Panc1 (cell line): Measurements from ENCODE around the gene MARK2. TPM values are rescaled to one million over a fixed set of nuclear protein-coding genes. Genes with fewer than 3 reads are reported as not detected.
A peak's percentile ranks its signal among the peaks of the same experiment; 100 is the strongest.

ENCODE experiments used
- ATAC-seq: fragments of 200-7000 bp; cut with Tn5 transposase; 2 replicates; pipeline ENCODE4 v1.9.1; 2020; ENCODE audit warnings: mild to moderate bottlenecking, moderate library complexity
- BruUV-seq: library from RNA; stranded (reverse); fragments of 400-500 nt; replicated peaks from 2 replicates; lab custom pipeline; 2021; lab: Mats Ljungman, UMichigan
- CTCF ChIA-PET: fragments of 300-600 bp; sonication (Branson Sonifier 250); formaldehyde crosslinking; loops from one replicate; lab custom pipeline; 2022; ENCODE audit warnings: antibody characterized with exemption; lab: Charles Lee
- POLR2A ChIA-PET: fragments of 300-600 bp; sonication (Branson Sonifier 250); formaldehyde crosslinking; loops from one replicate; lab custom pipeline; 2022; ENCODE audit warnings: antibody characterized with exemption; lab: Charles Lee
- DNase-seq: peaks from one replicate; pipeline ENCODE4 v3.0.0-alpha.2; 2010; ENCODE audit warnings: low read depth, low spot score
- H3K27ac ChIP-seq: 2 replicates; pipeline ENCODE4 v1.5.1; 2011; ENCODE audit warnings: mild to moderate bottlenecking, low read length, inconsistent platforms
- H3K27me3 ChIP-seq: fragments of 200-500 bp; sonication (Bioruptor generic); 2 replicates; pipeline ENCODE4 v1.6.0; 2014; ENCODE audit warnings: low read length, inconsistent platforms; ENCODE audit not compliant: control insufficient read depth, insufficient read depth
- H3K36me3 ChIP-seq: fragments of 200-500 bp; sonication (Bioruptor generic); 2 replicates; pipeline ENCODE4 v1.5.1; 2014; ENCODE audit warnings: inconsistent platforms, mild to moderate bottlenecking, low read length, moderate library complexity; ENCODE audit not compliant: control insufficient read depth, insufficient read depth
- H3K4me1 ChIP-seq: 2 replicates; pipeline ENCODE4 v1.5.1; 2011; ENCODE audit warnings: inconsistent platforms, mild to moderate bottlenecking, low read length, moderate library complexity; ENCODE audit not compliant: control insufficient read depth, insufficient read depth
- H3K4me3 ChIP-seq, 2 experiments: 2 replicates each; pipeline ENCODE4 v1.5.1; 2011 to 2012; ENCODE audit warnings: low read depth in 2 of 2, low read length in 2 of 2, mild to moderate bottlenecking in 2 of 2, inconsistent platforms in 1 of 2, moderate library complexity in 1 of 2
- H3K9me3 ChIP-seq: fragments of 200-500 bp; sonication (Bioruptor generic); 2 replicates; pipeline ENCODE4 v1.5.1; 2014; ENCODE audit warnings: low read depth, mild to moderate bottlenecking, inconsistent platforms, low read length, moderate library complexity; ENCODE audit not compliant: control insufficient read depth, insufficient read depth
- POLR2AphosphoS5 ChIP-seq: IDR thresholded peaks from 2 replicates; pipeline ENCODE4 v1.6.1; 2012; ENCODE audit warnings: mild to moderate bottlenecking, low read depth, low read length, moderate library complexity
- SIN3A ChIP-seq: IDR thresholded peaks from 2 replicates; pipeline ENCODE4 v1.6.1; 2012; ENCODE audit warnings: low read depth, mild to moderate bottlenecking, low read length, moderate library complexity, borderline replicate concordance; ENCODE audit not compliant: insufficient read depth
- TCF7L2 ChIP-seq: IDR thresholded peaks from 2 replicates; pipeline ENCODE4 v1.6.1; 2011; ENCODE audit warnings: mild to moderate bottlenecking, low read depth, low read length, inconsistent platforms
- in situ Hi-C: cut with HindIII; loops from 2 replicates; pipeline ENCODE4 v1.10.0; 2016; ENCODE audit warnings: low sequenced_read_pairs, low pct_unique_long_range_greater_than_20kb
- intact Hi-C: fragments of 100-400 bp; cut with micrococcal nuclease; formaldehyde crosslinking; loops from one replicate; pipeline ENCODE4 v1.10.0; 2022; ENCODE audit not compliant: unreplicated experiment
- total RNA-seq: library from RNA; stranded (reverse); gene quantifications from one replicate; pipeline ENCODE4 v1.2.1, GENCODE V29; 2021; ENCODE audit not compliant: unreplicated experiment
- TF ChIP-seq, protein P1 (sequence below): fragments of 450-650 bp; IDR thresholded peaks from 2 replicates; pipeline ENCODE4 v1.5.1; 2017; ENCODE audit warnings: mild to moderate bottlenecking
- TF ChIP-seq, protein P2 (sequence below), 2 experiments: IDR thresholded peaks; 2 replicates each; pipeline ENCODE4 v1.6.1; 2011 to 2012; ENCODE audit warnings: low read depth in 2 of 2, control low read depth in 1 of 2, low read length in 1 of 2, mild to moderate bottlenecking in 1 of 2, moderate library complexity in 1 of 2; ENCODE audit not compliant: insufficient read depth in 1 of 2

The MARK2 gene
- total RNA-seq, 1 experiment from 2014 or later = 41.1 TPM

DNA sequence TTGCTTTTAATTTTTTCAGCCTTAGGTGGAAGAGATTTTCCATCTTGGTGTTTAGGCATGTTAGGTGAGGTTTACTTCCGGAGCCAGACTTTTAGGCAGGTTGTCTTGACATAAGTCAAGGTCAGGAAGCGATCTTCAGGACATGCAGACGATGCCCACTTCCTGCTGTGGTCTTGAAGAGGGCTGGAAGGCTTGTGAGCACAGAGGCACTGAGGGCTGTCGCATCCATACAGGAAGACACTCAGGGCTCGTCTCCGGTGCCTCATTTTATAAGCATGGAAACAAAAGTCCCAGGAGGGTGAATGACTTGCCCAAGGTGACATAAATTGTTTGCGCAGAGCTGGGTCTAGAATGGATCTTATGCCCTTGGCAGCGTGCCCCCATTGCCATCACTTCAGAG is 30.8 kb downstream of the MARK2 start:
- H3K36me3 ChIP-seq = no peaks in the 10 kb centered on the region
- H3K27me3 ChIP-seq = no peaks in the 10 kb centered on the region
- DNase-seq (no peak), ATAC-seq (no peak)
- no peaks in the 10 kb centered on the region for H3K9me3 ChIP-seq
- ChIA-PET POLR2A (no interaction called here), CTCF (no interaction called here)
- peaks cover 32% of the 10 kb centered on the region for H3K4me1 ChIP-seq
- no TSS peak for BruUV-seq
- TF ChIP-seq POLR2AphosphoS5 = no peak
- TF ChIP-seq, protein P1, sequence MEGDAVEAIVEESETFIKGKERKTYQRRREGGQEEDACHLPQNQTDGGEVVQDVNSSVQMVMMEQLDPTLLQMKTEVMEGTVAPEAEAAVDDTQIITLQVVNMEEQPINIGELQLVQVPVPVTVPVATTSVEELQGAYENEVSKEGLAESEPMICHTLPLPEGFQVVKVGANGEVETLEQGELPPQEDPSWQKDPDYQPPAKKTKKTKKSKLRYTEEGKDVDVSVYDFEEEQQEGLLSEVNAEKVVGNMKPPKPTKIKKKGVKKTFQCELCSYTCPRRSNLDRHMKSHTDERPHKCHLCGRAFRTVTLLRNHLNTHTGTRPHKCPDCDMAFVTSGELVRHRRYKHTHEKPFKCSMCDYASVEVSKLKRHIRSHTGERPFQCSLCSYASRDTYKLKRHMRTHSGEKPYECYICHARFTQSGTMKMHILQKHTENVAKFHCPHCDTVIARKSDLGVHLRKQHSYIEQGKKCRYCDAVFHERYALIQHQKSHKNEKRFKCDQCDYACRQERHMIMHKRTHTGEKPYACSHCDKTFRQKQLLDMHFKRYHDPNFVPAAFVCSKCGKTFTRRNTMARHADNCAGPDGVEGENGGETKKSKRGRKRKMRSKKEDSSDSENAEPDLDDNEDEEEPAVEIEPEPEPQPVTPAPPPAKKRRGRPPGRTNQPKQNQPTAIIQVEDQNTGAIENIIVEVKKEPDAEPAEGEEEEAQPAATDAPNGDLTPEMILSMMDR = no peak
- TF ChIP-seq, protein P2, sequence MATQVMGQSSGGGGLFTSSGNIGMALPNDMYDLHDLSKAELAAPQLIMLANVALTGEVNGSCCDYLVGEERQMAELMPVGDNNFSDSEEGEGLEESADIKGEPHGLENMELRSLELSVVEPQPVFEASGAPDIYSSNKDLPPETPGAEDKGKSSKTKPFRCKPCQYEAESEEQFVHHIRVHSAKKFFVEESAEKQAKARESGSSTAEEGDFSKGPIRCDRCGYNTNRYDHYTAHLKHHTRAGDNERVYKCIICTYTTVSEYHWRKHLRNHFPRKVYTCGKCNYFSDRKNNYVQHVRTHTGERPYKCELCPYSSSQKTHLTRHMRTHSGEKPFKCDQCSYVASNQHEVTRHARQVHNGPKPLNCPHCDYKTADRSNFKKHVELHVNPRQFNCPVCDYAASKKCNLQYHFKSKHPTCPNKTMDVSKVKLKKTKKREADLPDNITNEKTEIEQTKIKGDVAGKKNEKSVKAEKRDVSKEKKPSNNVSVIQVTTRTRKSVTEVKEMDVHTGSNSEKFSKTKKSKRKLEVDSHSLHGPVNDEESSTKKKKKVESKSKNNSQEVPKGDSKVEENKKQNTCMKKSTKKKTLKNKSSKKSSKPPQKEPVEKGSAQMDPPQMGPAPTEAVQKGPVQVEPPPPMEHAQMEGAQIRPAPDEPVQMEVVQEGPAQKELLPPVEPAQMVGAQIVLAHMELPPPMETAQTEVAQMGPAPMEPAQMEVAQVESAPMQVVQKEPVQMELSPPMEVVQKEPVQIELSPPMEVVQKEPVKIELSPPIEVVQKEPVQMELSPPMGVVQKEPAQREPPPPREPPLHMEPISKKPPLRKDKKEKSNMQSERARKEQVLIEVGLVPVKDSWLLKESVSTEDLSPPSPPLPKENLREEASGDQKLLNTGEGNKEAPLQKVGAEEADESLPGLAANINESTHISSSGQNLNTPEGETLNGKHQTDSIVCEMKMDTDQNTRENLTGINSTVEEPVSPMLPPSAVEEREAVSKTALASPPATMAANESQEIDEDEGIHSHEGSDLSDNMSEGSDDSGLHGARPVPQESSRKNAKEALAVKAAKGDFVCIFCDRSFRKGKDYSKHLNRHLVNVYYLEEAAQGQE (IDR thresholded peaks at IDR 0.05; ENCODE audit: insufficient read depth in 1 of 2, low read depth in 2 of 2, low read length in 1 of 2) = no peak
- no peak for TF ChIP-seq TCF7L2
- TF ChIP-seq SIN3A = no peak
- intact Hi-C loops (no loop called here), in situ Hi-C loops (no loop called here)
- H3K27ac ChIP-seq = no peak overlapping the region
- no peak overlapping the region for H3K4me3 ChIP-seq

DNA sequence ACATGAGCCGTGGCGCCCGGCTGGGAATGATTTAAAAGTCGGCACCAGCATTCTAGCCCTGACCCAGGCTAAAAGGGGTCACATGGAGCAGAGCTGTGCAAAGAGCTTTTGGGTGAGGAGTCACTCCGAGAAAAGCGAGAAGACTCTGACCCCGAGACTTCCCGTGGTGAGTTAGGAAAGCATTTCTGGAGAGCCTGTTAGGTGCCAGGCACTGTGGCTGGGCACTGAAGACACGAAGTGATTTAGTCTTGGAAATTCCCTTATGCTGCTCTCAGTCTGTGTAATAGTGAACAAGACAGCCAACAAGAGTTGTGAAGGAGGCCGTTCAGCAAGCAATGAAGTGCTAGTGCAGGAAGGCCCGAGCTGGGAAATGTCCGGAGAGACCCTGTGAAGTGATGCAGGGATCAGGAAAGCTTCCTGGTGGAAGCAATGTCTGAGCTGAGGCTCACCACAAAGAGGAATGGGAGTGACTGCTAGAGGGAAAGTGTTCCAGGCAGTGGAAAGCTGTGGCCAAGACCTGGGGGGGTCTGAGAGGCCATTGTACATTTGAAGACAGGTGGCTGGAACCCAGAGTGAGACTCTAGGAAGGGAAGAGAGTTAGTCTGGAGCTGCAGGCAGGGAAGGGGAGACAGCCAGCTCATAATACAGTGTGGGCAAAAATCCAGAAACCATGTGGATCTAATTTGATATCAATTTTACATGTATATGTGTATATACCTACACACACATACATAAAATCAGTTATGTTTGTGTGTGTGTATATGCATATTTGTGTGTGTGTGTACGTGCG is 31.6 kb downstream of the MARK2 start:
- CTCF ChIA-PET = interaction anchor here (0.6 kb wide), 1 partner anchor 9 kb away, joined by 5 read pairs; no protein-coding TSS in a partner anchor
- H3K27ac ChIP-seq = no peak overlapping the region
- TF ChIP-seq SIN3A = no peak
- TF ChIP-seq, protein P1 = no peak
- TF ChIP-seq POLR2AphosphoS5 = no peak
- TF ChIP-seq, protein P2 (IDR thresholded peaks at IDR 0.05; ENCODE audit: insufficient read depth in 1 of 2, low read depth in 2 of 2, low read length in 1 of 2) = no peak
- TF ChIP-seq TCF7L2 = no peak
- H3K36me3 ChIP-seq = no peaks in the 10 kb centered on the region
- no peaks in the 10 kb centered on the region for H3K27me3 ChIP-seq
- no peak overlapping the region for H3K4me3 ChIP-seq
- in situ Hi-C loops (no loop called here), intact Hi-C loops (no loop called here)
- BruUV-seq = no TSS peak
- peak; percentile 42; the same call in 1 of the 2 replicates for ATAC-seq
- no peaks in the 10 kb centered on the region for H3K9me3 ChIP-seq
- POLR2A ChIA-PET = interaction anchor here (0.6 kb wide), 1 partner anchor 515 kb away, joined by 3 read pairs; no protein-coding TSS in a partner anchor
- peaks cover 32% of the 10 kb centered on the region for H3K4me1 ChIP-seq
- DNase-seq = no peak
